Fibroblast of pulmonary artery (primary cell): ENCODE measurements around the gene C2orf76.

Experiments used
- DNase-seq: peaks from one replicate; pipeline ENCODE4 v3.0.0-alpha.2; 2010; ENCODE audit warnings: low read depth
- H3K4me3 ChIP-seq: replicated peaks from 2 replicates; pipeline ENCODE4 v1.5.1; 2011; ENCODE audit warnings: low read depth, mild to moderate bottlenecking, control low read depth, low read length, moderate library complexity
- TF ChIP-seq, protein P1 (sequence below): IDR thresholded peaks from 2 replicates; pipeline ENCODE4 v1.5.1; 2011; ENCODE audit warnings: mild to moderate bottlenecking, control low read depth, low read length, inconsistent platforms; ENCODE audit errors: missing control alignments

C2orf76 gene

DNA sequence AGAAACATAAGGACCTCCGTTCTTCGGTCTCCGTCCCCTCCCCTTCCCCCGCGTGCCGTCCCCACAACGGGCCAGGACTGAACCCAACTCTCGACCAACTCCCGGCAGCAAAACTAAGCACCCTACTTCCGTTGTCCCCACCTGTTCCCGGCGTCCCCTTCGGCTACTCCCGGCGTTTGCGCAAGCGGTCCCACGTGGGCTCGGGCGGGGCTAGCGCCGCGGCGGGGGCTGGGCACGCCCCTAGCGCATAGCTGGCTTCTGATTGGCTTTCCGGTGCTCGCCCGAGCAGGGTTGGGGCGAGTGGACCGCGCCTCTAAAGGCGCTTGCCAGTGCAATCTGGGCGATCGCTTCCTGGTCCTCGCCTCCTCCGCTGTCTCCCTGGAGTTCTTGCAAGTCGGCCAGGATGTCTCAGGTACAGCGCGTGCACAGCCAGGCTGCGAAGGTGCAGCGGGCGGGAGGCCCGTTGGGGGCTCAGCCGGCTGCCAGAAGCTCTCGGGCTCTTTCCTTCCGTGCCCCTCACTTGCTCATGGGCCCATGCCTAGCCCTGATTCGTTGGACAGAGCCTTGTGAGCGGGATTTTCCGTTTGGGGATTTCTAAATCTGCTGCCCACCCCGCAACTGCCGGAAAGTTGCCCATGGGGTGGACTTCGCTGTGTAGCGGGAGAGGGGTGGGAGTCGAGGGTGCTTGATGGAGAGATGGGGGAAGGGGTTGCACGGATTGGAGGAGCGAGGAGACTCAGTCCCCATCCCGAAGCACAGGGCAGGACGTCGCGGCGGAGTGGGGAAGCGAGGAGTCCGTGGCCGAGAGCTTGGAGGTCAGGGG lies at the start of gene C2orf76, which contains the start of gene DBI:
C2orf76 (minus strand) TSS at position 186 of the 823 bp plus-strand sequence. CDS start 26,875 bp downstream, outside the sequence.
DBI (plus strand) TSS at position 329 of the 823 bp plus-strand sequence; CDS start at position 404, 75 bp downstream.
- TF ChIP-seq, protein P1, sequence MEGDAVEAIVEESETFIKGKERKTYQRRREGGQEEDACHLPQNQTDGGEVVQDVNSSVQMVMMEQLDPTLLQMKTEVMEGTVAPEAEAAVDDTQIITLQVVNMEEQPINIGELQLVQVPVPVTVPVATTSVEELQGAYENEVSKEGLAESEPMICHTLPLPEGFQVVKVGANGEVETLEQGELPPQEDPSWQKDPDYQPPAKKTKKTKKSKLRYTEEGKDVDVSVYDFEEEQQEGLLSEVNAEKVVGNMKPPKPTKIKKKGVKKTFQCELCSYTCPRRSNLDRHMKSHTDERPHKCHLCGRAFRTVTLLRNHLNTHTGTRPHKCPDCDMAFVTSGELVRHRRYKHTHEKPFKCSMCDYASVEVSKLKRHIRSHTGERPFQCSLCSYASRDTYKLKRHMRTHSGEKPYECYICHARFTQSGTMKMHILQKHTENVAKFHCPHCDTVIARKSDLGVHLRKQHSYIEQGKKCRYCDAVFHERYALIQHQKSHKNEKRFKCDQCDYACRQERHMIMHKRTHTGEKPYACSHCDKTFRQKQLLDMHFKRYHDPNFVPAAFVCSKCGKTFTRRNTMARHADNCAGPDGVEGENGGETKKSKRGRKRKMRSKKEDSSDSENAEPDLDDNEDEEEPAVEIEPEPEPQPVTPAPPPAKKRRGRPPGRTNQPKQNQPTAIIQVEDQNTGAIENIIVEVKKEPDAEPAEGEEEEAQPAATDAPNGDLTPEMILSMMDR, result no peak
- DNase-seq, result peak; percentile 95
- peak within 1 kb of the TSS; percentile 94 for H3K4me3 ChIP-seq

DNA sequence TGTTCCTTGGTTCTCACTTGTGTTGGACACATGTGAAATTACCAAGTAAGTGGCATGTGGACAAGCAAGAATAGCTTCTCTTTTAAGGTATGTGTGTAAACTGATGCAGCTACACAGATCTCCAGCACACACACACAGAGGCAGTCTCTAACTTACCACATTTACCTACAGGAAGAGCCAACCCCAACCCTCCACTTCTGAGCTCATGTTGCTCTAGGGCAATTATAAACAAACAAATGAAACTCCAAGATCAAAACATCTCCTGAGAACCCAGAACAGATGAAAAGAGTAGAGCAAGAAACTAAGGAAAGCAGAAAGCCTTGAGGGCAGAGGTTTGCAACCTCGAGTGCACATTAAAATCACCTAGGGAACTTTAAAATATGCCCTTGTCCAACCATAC lies 49.0 kb upstream of the C2orf76 start:
- DNase-seq, result no peak
- TF ChIP-seq, protein P1, result no peak
- no peak overlapping the region for H3K4me3 ChIP-seq

DNA sequence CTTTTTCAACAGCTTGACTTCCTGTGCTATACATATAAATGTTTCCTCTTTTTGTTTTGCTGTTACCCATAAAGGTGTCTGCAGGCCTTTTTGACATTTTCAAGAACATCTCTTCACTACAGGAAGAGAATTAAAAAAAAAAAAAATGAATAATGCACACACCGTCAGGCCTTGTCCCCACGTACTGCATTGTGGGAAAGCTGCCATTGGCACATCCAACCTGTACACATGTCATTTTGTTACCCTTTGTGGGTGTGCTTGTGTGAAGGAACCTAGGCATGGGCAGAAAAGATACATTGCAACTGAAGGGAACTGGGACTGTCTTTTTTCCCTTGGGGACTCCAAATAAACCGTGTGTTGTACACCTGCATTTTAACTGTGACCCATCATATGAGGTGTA lies 48.3 kb upstream of the C2orf76 start:
- no peak overlapping the region for H3K4me3 ChIP-seq
- TF ChIP-seq, protein P1, result no peak
- no peak for DNase-seq

DNA sequence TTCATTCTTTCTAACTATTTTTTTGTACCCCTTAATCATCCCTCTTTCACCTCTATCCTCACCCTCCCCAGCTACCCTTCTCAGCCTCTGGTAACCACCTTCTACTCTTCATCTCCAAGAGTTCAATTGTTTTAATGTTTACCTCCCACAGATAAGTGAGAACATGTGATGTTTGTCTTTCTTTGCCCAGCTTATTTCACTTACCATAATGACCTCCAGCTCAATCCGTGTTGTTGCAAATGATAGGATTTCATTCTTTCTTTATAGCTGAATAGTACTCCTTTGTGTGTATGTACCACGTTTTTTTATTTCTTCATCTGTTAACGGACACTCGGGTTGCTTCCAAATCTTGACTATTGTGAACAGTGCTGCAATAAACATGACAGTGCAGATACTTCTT lies 42.9 kb upstream of the C2orf76 start:
- no peak for DNase-seq
- no peak overlapping the region for H3K4me3 ChIP-seq
- TF ChIP-seq, protein P1, result no peak

DNA sequence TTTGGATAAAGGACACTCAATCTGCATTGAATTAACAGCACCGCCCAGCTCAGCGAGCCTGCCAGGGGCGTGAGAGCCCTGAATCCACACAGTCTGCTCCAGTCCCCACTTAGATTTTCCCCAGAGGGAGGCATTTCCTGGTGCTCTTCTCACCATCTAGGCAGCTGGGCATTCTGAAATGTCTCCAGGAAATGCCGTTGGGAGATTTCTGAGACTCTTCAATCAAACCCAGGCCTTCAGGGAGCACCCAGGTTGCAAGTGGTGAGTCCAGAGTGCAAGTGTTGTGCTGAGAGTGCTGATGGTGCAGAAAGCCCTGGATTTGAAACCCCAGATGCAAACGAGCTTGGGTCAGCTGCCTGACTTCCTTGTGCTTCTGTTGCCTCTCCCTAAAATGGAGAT lies 41.6 kb upstream of the C2orf76 start:
- TF ChIP-seq, protein P1, result no peak
- no peak overlapping the region for H3K4me3 ChIP-seq
- DNase-seq, result no peak

DNA sequence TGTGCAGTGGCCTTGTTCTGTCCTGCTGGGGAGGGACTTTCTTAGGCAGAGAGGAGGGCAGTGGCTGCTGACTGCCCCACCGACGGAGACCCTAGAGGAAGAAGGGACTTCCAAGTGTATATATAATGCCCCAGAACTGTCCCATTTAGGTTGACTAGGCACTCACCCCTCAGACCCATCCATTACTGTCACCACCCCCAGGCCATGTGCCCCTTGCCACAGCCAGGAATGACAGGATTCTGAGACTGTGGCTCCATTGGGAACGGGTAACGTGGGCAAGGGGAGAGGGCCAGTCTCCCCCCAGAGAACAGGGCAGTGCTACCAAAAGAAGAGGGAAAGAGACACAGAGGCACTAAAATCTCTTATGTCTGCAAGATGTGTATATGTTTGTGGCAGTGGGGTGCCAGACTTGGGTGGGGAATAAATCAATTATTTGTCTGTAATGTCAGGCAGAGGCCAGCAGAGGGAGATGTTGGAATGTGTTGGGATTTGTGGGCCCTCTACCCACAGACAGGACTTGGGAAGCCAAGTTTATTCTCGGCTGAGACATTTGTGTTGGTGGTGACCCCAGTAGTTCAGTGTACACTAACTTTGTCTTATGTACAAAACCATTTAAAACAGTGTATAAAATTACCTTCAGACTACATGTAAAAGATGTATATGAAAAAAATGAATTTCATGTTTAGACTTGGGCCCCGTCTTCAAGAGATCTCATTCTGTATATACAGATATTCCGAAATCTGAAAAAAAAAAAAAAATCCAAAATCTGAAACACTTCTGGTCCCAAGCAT lies 41.0 kb upstream of the C2orf76 start:
- H3K4me3 ChIP-seq, result no peak overlapping the region
- TF ChIP-seq, protein P1, result peak; percentile 78
- peak; percentile 79 for DNase-seq
